NT2/D1 (cell line): ENCODE results near the gene CDKN2C.

Experiments used
- YY1 ChIP-seq: IDR thresholded peaks from 2 replicates; pipeline ENCODE4 v1.6.1; 2011; ENCODE audit not compliant: insufficient read length, insufficient read depth
- ZNF274 ChIP-seq: IDR thresholded peaks from 2 replicates; pipeline ENCODE4 v1.6.1; 2011; ENCODE audit warnings: mild to moderate bottlenecking, low read depth, low read length

DNA sequence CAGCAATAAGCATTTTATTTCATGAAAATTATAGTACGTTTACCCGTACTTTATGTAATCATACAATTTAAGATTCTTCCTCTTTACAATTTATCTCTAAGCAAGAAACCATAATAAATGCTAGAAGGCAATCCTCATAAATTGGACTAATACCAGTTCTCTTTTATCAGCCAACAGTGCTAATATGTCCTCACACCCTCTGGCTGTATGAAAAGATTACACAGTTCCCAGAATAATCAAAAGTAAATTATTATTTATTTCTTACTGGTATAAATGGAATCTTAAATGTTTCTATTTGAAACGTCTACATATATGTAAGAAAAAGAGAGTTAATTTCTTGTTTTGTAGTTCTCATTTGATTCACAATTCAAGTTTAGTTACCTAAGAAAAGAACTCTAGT, 3.1 kb upstream of the CDKN2C start:
- TF ChIP-seq YY1, result no peak
- no peak for TF ChIP-seq ZNF274
